ENCODE data around the gene ZDHHC12. TPM values are rescaled to one million over a fixed set of nuclear protein-coding genes. Genes with fewer than 3 reads are reported as not detected.

Gene ZDHHC12, protein sequence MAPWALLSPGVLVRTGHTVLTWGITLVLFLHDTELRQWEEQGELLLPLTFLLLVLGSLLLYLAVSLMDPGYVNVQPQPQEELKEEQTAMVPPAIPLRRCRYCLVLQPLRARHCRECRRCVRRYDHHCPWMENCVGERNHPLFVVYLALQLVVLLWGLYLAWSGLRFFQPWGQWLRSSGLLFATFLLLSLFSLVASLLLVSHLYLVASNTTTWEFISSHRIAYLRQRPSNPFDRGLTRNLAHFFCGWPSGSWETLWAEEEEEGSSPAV
- total RNA-seq, result 10 to 100 TPM; 76.1 to 82.0 TPM
- 67.3 TPM for polyA plus RNA-seq

DNA sequence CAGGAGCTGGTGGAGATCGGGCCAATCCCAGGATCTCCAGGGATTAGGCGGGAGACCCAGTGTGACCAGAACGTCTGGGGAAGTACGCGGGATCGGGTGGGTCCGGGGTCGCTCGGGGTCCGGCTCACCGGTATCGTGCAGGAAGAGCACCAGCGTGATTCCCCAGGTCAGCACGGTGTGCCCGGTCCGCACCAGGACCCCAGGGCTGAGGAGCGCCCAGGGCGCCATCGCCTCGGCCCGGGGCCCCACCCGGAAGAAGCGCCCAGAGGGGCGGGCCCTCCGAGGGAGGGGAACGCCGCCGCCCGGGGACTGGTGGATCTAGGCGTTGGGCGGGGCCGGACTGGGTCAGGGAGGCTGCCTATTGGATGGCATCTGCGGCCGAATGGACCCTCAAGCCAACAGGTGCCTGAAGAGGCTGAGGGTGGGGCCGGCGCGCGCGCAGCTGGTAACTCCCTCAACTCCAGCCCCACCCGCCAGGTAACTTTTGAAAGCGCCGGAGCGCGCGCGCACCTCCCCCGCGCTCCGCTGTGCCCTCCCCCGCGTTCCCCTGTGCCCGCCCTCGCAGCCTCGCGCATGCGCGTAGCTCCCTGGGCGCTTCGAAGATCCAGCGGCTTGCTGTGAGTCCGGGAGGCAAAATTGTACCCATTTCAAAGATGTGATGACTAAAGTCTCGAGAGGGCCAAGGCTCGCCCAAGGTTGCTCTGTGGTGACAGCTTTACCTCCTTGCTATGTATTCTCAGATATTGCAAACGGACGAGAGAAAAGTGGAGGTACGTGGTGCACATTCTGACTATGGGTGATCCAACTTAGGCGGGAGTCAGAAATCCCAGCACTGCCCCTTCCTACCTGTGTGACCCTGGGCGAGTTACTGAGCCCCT is at the start of gene ZDHHC12:
ZDHHC12 (minus strand) TSS at position 262 of the 878 bp plus-strand sequence; CDS start at position 228, 34 bp downstream.
- peak within 1 kb of the TSS; percentile 89 to 98 (median 94) for H3K27ac Mint-ChIP-seq
- peak within 1 kb of the TSS; percentile 68 for H3K27ac ChIP-seq (ENCODE audit: low read depth, low read length)
- ChIA-PET POLR2A (interaction anchor here (0.8 to 1.4 kb wide), 10 partner anchors 11 to 357 kb away, joined by 3 to 9 read pairs (median 4); partner anchors contain the start of genes DOLPP1, KYAT1, LRRC8A and SET), CTCF (interaction anchor here (0.8 to 2.0 kb wide), 6 partner anchors 12 to 99 kb away, joined by 3 to 5 read pairs (median 4); partner anchors contain the start of genes PKN3 and SET)
- no peaks in the 10 kb centered on the region for H3K27me3 ChIP-seq (ENCODE audit: insufficient read depth, low read length, poor library complexity, severe bottlenecking)
- H3K4me3 Mint-ChIP-seq, result peak within 1 kb of the TSS; percentile 90 to 96 (median 94)
- peak; percentile 99 to 100 (median 99) for DNase-seq
- H3K9me3 Mint-ChIP-seq, result no peaks in the 10 kb centered on the region
- no peaks in the 10 kb centered on the region for H3K36me3 ChIP-seq (ENCODE audit: insufficient read depth, low read length)
- peaks cover 0 to 2% of the 10 kb centered on the region in 2 donors for H3K27me3 Mint-ChIP-seq
- H3K9me3 ChIP-seq (ENCODE audit: low read length), result no peaks in the 10 kb centered on the region
- H3K36me3 Mint-ChIP-seq, result peaks cover 0 to 29% (median 2%) of the 10 kb centered on the region in 3 donors
- H3K4me3 ChIP-seq (ENCODE audit: low read length), result peak within 1 kb of the TSS; percentile 96
- peaks cover 33 to 46% (median 46%) of the 10 kb centered on the region in 3 donors for H3K4me1 Mint-ChIP-seq
- H3K4me1 ChIP-seq (ENCODE audit: insufficient read depth, low read length), result peaks cover 21% of the 10 kb centered on the region

DNA sequence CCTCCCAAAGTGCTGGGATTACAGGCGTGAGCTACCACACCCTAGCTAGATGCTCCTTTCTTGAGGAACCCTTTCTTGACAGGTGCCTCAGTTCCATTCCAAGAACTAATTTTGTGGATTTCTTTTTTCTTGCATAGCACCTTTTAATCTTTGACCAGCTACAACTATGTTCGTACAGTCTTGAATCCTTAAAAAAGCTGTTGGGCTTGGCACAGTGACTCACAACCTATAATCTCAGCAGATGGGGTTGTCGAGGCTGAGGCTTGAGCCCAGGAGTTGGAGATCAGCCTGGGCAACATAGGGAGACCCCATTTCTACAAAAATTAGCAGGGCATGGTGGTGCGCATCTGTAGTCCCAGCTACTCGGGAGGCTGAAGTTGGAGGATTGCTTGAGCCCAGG is 49.1 kb upstream of the ZDHHC12 start:
- Mint-ChIP-seq H3K9me3 (peaks cover 0 to 3% (median 1%) of the 10 kb centered on the region in 5 donors), H3K27me3 (no peaks in the 10 kb centered on the region), H3K27ac (peak overlapping the region in 6 of 8 donors; percentile 4 to 95 (median 54)), H3K4me1 (peaks cover 24 to 34% (median 27%) of the 10 kb centered on the region in 3 donors), H3K4me3 (peak overlapping the region in 5 of 7 donors; percentile 64 to 97 (median 85)), H3K36me3 (peaks cover 0 to 16% (median 2%) of the 10 kb centered on the region in 3 donors)
- Histone ChIP-seq H3K27me3 (ENCODE audit: insufficient read depth, low read length, poor library complexity, severe bottlenecking) (no peaks in the 10 kb centered on the region), H3K9me3 (ENCODE audit: low read length) (no peaks in the 10 kb centered on the region), H3K36me3 (ENCODE audit: insufficient read depth, low read length) (no peaks in the 10 kb centered on the region), H3K4me3 (ENCODE audit: low read length) (no peak overlapping the region), H3K4me1 (ENCODE audit: insufficient read depth, low read length) (peaks cover 19% of the 10 kb centered on the region), H3K27ac (ENCODE audit: low read depth, low read length) (no peak overlapping the region)
- DNase-seq, result no peak
- ChIA-PET CTCF (interaction anchor here (1.0 to 3.4 kb wide), 2 partner anchors 15 to 46 kb away, joined by 6 to 19 read pairs; partner anchors contain the start of gene ENDOG), POLR2A (interaction anchor here (0.7 to 2.9 kb wide), 2 partner anchors 45 to 102 kb away, joined by 4 to 13 read pairs; partner anchors contain the start of gene ENDOG)

DNA sequence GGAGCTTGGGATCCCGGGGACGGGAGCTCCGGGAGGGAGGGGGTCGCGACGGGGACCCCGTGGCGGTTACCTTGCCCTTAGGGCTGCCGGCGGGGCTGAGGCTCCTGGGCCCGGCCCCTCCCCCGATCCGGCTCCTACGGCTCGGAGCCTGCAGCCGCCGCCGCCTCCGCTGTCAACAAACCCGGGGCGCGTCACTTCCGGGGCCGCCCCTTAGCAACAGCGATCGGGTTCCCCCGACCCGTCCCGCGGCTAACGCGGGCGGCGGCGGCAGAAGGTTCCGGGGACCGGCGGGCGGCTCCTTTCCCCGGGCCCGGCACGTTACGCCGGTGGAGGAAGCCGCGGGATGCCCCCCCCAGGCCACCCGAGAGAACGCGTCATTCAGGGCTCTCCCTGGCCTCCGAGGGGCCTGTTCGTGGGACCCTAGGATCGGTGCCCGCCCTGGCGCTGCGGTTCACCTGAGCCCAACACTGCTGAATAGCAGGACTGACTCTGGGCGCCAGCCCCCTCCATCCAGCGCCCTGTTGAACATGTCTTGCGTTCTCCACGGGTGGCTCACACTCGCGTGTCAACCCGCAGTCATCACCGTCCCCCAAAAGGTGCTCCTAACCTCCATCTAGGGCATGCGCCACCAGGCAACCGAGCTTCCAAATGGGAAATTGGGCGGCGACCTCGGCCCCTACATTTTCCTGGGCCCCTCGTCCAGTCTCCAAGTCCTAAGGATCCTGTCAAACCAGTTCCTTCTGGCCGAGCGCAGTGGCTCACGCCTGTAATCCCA is 48.0 kb upstream of the ZDHHC12 start, which contains the start of gene ZER1:
ZER1 (minus strand) TSS at position 183 of the 775 bp plus-strand sequence. CDS start 16,362 bp downstream, outside the sequence.
- H3K4me1 Mint-ChIP-seq, result peaks cover 31 to 42% (median 36%) of the 10 kb centered on the region in 3 donors
- Histone ChIP-seq H3K4me3 (ENCODE audit: low read length) (peak within 1 kb of the TSS; percentile 87), H3K4me1 (ENCODE audit: insufficient read depth, low read length) (peaks cover 19% of the 10 kb centered on the region), H3K36me3 (ENCODE audit: insufficient read depth, low read length) (no peaks in the 10 kb centered on the region), H3K9me3 (ENCODE audit: low read length) (no peaks in the 10 kb centered on the region), H3K27me3 (ENCODE audit: insufficient read depth, low read length, poor library complexity, severe bottlenecking) (no peaks in the 10 kb centered on the region), H3K27ac (ENCODE audit: low read depth, low read length) (peak within 1 kb of the TSS; percentile 95)
- no peaks in the 10 kb centered on the region for H3K27me3 Mint-ChIP-seq
- ChIA-PET POLR2A (interaction anchor here (1.0 to 2.9 kb wide), 4 partner anchors 14 to 48 kb away, joined by 3 to 13 read pairs (median 6); partner anchors contain the start of genes ENDOG and ZDHHC12), CTCF (interaction anchor here (1.0 to 3.4 kb wide), 4 partner anchors 16 to 58 kb away, joined by 3 to 19 read pairs (median 8); partner anchors contain the start of genes ENDOG and SPOUT1)
- H3K9me3 Mint-ChIP-seq, result peaks cover 0 to 3% (median 1%) of the 10 kb centered on the region in 5 donors
- H3K36me3 Mint-ChIP-seq, result peaks cover 0 to 25% (median 2%) of the 10 kb centered on the region in 3 donors
- peak within 1 kb of the TSS; percentile 98 to 100 (median 99) for H3K27ac Mint-ChIP-seq
- H3K4me3 Mint-ChIP-seq, result peak within 1 kb of the TSS; percentile 97 to 99 (median 97)
- DNase-seq, result peak; percentile 88 to 95 (median 91)

DNA sequence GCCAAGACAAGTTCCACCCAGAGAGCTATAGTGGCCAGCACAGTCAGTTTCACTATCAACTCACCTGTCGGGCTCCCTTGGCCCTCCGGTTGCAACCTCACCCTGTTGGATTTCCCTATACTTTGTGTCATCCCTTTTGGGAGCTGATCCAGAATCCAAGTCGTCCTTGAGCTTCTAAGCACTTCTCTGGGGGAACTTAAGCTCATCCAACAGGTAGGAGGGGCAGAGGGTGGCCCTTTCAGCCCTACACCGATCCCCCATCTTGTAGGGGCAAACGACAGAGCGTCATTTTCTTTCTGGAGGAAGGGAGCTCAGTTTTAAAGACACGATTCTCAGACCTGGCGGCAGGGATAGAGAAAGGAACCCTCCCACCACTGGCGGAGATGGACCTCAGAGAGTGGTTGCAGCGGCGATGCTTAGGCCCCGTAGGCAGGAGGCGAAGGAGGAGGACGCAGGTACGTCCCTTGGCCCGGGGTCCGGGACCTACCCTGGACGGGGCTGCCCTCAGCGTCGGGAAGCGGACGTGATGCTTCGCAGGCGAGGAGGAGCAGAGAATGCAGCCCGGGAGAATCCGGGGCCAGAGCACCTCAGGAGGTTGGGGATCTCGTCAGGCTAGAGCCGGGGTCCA is 47.3 kb upstream of the ZDHHC12 start:
- Mint-ChIP-seq H3K9me3 (peaks cover 0 to 3% (median 1%) of the 10 kb centered on the region in 5 donors), H3K36me3 (peaks cover 0 to 26% (median 2%) of the 10 kb centered on the region in 3 donors), H3K4me3 (peak overlapping the region; percentile 97 to 99 (median 97)), H3K27me3 (no peaks in the 10 kb centered on the region), H3K4me1 (peaks cover 31 to 45% (median 36%) of the 10 kb centered on the region in 3 donors), H3K27ac (peak overlapping the region; percentile 98 to 100 (median 99))
- ChIA-PET CTCF (interaction anchor here (0.8 to 3.4 kb wide), 4 partner anchors 17 to 69 kb away, joined by 3 to 19 read pairs (median 6); partner anchors contain the start of genes ENDOG, PKN3 and SPOUT1), POLR2A (interaction anchor here (0.5 to 2.9 kb wide), 6 partner anchors 17 to 339 kb away, joined by 3 to 13 read pairs (median 3); partner anchors contain the start of genes ENDOG and ZDHHC12)
- Histone ChIP-seq H3K27me3 (ENCODE audit: insufficient read depth, low read length, poor library complexity, severe bottlenecking) (no peaks in the 10 kb centered on the region), H3K27ac (ENCODE audit: low read depth, low read length) (peak overlapping the region; percentile 95), H3K4me3 (ENCODE audit: low read length) (peak overlapping the region; percentile 87), H3K9me3 (ENCODE audit: low read length) (no peaks in the 10 kb centered on the region), H3K36me3 (ENCODE audit: insufficient read depth, low read length) (no peaks in the 10 kb centered on the region), H3K4me1 (ENCODE audit: insufficient read depth, low read length) (peaks cover 19% of the 10 kb centered on the region)
- peak in 2 of 5 donors; percentile 10 to 46 for DNase-seq

DNA sequence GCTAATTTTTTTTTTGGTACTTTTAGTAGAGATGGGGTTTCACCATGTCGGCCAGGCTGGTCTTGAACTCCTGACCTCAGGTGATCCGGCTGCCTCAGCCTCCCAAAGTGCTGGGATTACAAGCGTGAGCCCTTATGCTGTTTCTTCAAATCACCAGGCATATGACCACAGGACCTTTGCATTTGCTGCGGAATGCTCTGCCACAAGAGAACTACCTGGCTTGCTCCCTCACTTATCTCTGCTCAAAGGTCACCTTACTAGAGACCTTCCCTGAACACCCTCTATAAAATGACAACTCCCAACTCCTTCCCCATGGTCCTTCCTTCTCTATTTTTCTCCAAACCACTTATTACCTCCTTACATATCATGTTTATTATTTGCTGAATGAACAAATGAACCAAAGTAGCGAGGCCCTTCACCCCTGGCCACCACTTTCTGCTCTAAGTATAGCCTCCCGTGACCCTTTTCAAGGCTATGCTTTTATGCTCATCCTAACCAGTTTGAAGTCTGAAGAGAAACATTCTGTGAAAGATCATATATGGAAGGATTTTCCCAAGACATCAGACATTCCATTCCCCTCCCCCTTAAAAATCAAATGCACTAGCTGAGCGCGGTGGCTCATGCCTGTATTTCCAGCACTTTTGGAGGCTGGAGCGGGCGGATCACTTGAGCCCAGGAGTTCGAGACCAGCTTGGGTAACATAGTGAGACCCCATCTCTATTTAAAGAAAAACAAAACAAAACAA is 46.5 kb upstream of the ZDHHC12 start:
- H3K4me3 Mint-ChIP-seq, result peak overlapping the region; percentile 97 to 99 (median 97)
- H3K4me1 Mint-ChIP-seq, result peaks cover 32 to 48% (median 40%) of the 10 kb centered on the region in 3 donors
- no peaks in the 10 kb centered on the region for H3K9me3 ChIP-seq (ENCODE audit: low read length)
- CTCF ChIA-PET, result interaction anchor here (0.8 to 3.4 kb wide), 4 partner anchors 18 to 68 kb away, joined by 3 to 19 read pairs (median 6); partner anchors contain the start of genes ENDOG, PKN3 and SPOUT1
- H3K27ac ChIP-seq (ENCODE audit: low read depth, low read length), result peak overlapping the region; percentile 95
- H3K36me3 Mint-ChIP-seq, result peaks cover 0 to 28% (median 2%) of the 10 kb centered on the region in 3 donors
- DNase-seq, result no peak
- peak overlapping the region; percentile 98 to 100 (median 99) for H3K27ac Mint-ChIP-seq
- peaks cover 19% of the 10 kb centered on the region for H3K4me1 ChIP-seq (ENCODE audit: insufficient read depth, low read length)
- POLR2A ChIA-PET, result interaction anchor here (0.5 to 2.9 kb wide), 6 partner anchors 18 to 339 kb away, joined by 3 to 13 read pairs (median 3); partner anchors contain the start of genes ENDOG and ZDHHC12
- no peaks in the 10 kb centered on the region for H3K36me3 ChIP-seq (ENCODE audit: insufficient read depth, low read length)
- no peaks in the 10 kb centered on the region for H3K27me3 ChIP-seq (ENCODE audit: insufficient read depth, low read length, poor library complexity, severe bottlenecking)
- no peaks in the 10 kb centered on the region for H3K27me3 Mint-ChIP-seq
- peaks cover 0 to under 1% (median 0%) of the 10 kb centered on the region in 5 donors for H3K9me3 Mint-ChIP-seq
- H3K4me3 ChIP-seq (ENCODE audit: low read length), result peak overlapping the region; percentile 87

DNA sequence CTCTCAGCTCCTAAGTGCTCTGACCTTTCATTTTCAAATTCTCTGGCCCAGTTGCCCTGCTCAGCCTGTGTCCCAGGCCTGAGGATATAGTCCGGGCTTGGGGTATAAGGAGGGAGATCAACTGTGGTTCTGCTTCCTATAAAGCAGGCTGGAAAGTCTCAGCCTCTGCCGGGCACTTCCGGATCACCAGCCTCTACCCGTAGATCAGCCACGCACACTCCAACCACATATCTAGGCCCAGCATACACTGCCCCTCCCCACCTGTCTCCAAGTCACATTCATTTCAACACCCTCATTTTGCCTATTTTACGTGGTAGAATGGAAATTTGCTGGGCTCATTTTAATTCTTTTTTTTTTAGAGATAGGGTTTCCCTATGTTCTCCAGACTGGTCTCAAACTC is 44.7 kb upstream of the ZDHHC12 start:
- H3K36me3 ChIP-seq (ENCODE audit: insufficient read depth, low read length), result no peaks in the 10 kb centered on the region
- no peaks in the 10 kb centered on the region for H3K27me3 ChIP-seq (ENCODE audit: insufficient read depth, low read length, poor library complexity, severe bottlenecking)
- Mint-ChIP-seq H3K27me3 (peaks cover 0 to 1% of the 10 kb centered on the region in 2 donors), H3K9me3 (no peaks in the 10 kb centered on the region), H3K27ac (peak overlapping the region in 3 of 8 donors; percentile 58 to 99 (median 64)), H3K4me3 (no peak overlapping the region), H3K36me3 (peaks cover 0 to 36% (median 2%) of the 10 kb centered on the region in 3 donors), H3K4me1 (peaks cover 40 to 64% (median 48%) of the 10 kb centered on the region in 3 donors)
- no peak overlapping the region for H3K4me3 ChIP-seq (ENCODE audit: low read length)
- no peak for DNase-seq
- ChIA-PET POLR2A (no interaction called here), CTCF (interaction anchor here (1.1 kb wide), 1 partner anchor 18 kb away, joined by 3 read pairs; no protein-coding TSS in a partner anchor)
- no peak overlapping the region for H3K27ac ChIP-seq (ENCODE audit: low read depth, low read length)
- H3K4me1 ChIP-seq (ENCODE audit: insufficient read depth, low read length), result peaks cover 19% of the 10 kb centered on the region
- no peaks in the 10 kb centered on the region for H3K9me3 ChIP-seq (ENCODE audit: low read length)
